ENCODE measurements around the gene BRSK1. TPM values are rescaled to one million over a fixed set of nuclear protein-coding genes. Genes with fewer than 3 reads are reported as not detected.
A peak's percentile ranks its signal among the peaks of the same experiment; 100 is the strongest.

BRSK1 gene
- total RNA-seq, 1 donor from 2014 or later: 24.1 TPM

GRCh38 chr19:55348317-55349034 lies 64.7 kb downstream of the BRSK1 start:
- peaks cover 4% of the 10 kb centered on the region for H3K9me3 Mint-ChIP-seq
- Histone ChIP-seq H3K36me3 (no peaks in the 10 kb centered on the region), H3F3A (ENCODE audit: low read depth) (peaks cover 31% of the 10 kb centered on the region), H4K20me1 (ENCODE audit: low read depth) (peaks cover 49% of the 10 kb centered on the region), H3K4me1 (peaks cover 25% of the 10 kb centered on the region), H3K9ac (no peak overlapping the region), H3K4me3 (peak overlapping the region; percentile 27), H3K9me3 (ENCODE audit: low read depth) (no peaks in the 10 kb centered on the region), H3K27ac (peak overlapping the region; percentile 69), H2AFZ (replicated peaks) (no peak overlapping the region), H3K4me2 (peak overlapping the region; percentile 69), H3K79me2 (ENCODE audit: low read depth) (no peaks in the 10 kb centered on the region), H3K27me3 (peaks cover 24% of the 10 kb centered on the region)
- H3K27ac Mint-ChIP-seq: no peak overlapping the region
- no peaks in the 10 kb centered on the region for H3K36me3 Mint-ChIP-seq
- TF ChIP-seq EZH2 (IDR thresholded peaks at IDR 0.05) (no peak), EZH2phosphoT487 (IDR thresholded peaks at IDR 0.05) (no peak), CTCF (IDR thresholded peaks at IDR 0.05) (no peak)
- H3K4me1 Mint-ChIP-seq: peaks cover 34% of the 10 kb centered on the region
- H3K4me3 Mint-ChIP-seq: peak overlapping the region; percentile 15
- peak; percentile 63 for DNase-seq (ENCODE audit: low spot score)
- H3K27me3 Mint-ChIP-seq (ENCODE audit: insufficient read depth, low read depth): peaks cover 23% of the 10 kb centered on the region

GRCh38 chr19:55350620-55351315 lies 67.0 kb downstream of the BRSK1 start:
- Histone ChIP-seq H3K36me3 (no peaks in the 10 kb centered on the region), H3F3A (ENCODE audit: low read depth) (peaks cover 49% of the 10 kb centered on the region), H2AFZ (replicated peaks) (no peak overlapping the region), H3K27me3 (peaks cover 47% of the 10 kb centered on the region), H3K9me3 (ENCODE audit: low read depth) (no peaks in the 10 kb centered on the region), H3K27ac (no peak overlapping the region), H3K79me2 (ENCODE audit: low read depth) (no peaks in the 10 kb centered on the region), H3K4me2 (no peak overlapping the region), H4K20me1 (ENCODE audit: low read depth) (peaks cover 43% of the 10 kb centered on the region), H3K4me3 (no peak overlapping the region), H3K4me1 (peaks cover 33% of the 10 kb centered on the region), H3K9ac (no peak overlapping the region)
- Mint-ChIP-seq H3K4me3 (peak overlapping the region; percentile 60), H3K36me3 (no peaks in the 10 kb centered on the region), H3K27ac (peak overlapping the region; percentile 63), H3K27me3 (ENCODE audit: insufficient read depth, low read depth) (peaks cover 36% of the 10 kb centered on the region), H3K4me1 (peaks cover 27% of the 10 kb centered on the region), H3K9me3 (peaks cover 4% of the 10 kb centered on the region)
- DNase-seq (ENCODE audit: low spot score): no peak
- TF ChIP-seq CTCF (IDR thresholded peaks at IDR 0.05) (no peak), EZH2 (IDR thresholded peaks at IDR 0.05) (no peak), EZH2phosphoT487 (IDR thresholded peaks at IDR 0.05) (no peak)

GRCh38 chr19:55352040-55352439 lies 68.2 kb downstream of the BRSK1 start:
- Histone ChIP-seq H3K27me3 (peaks cover 60% of the 10 kb centered on the region), H3K27ac (no peak overlapping the region), H3K36me3 (no peaks in the 10 kb centered on the region), H3K4me2 (no peak overlapping the region), H3K4me1 (peaks cover 33% of the 10 kb centered on the region), H3K9me3 (ENCODE audit: low read depth) (no peaks in the 10 kb centered on the region), H3F3A (ENCODE audit: low read depth) (peaks cover 49% of the 10 kb centered on the region), H3K9ac (no peak overlapping the region), H4K20me1 (ENCODE audit: low read depth) (peaks cover 32% of the 10 kb centered on the region), H2AFZ (replicated peaks) (no peak overlapping the region), H3K79me2 (ENCODE audit: low read depth) (no peaks in the 10 kb centered on the region), H3K4me3 (no peak overlapping the region)
- H3K27me3 Mint-ChIP-seq (ENCODE audit: insufficient read depth, low read depth): peaks cover 49% of the 10 kb centered on the region
- H3K4me1 Mint-ChIP-seq: peaks cover 27% of the 10 kb centered on the region
- peak overlapping the region; percentile 57 for H3K4me3 Mint-ChIP-seq
- H3K36me3 Mint-ChIP-seq: no peaks in the 10 kb centered on the region
- DNase-seq (ENCODE audit: low spot score): no peak
- no peak overlapping the region for H3K27ac Mint-ChIP-seq
- TF ChIP-seq EZH2 (IDR thresholded peaks at IDR 0.05) (no peak), EZH2phosphoT487 (IDR thresholded peaks at IDR 0.05) (no peak)
- peaks cover 4% of the 10 kb centered on the region for H3K9me3 Mint-ChIP-seq

All from neural progenitor cell (in vitro differentiated cells).